GM12878 (cell line): ENCODE measurements around the gene PRUNE1. TPM values are rescaled to one million over a fixed set of nuclear protein-coding genes. Genes with fewer than 3 reads are reported as not detected.

Experiments
- ATAC-seq: fragments of 200-7000 bp; cut with Tn5 transposase; 3 replicates; pipeline ENCODE4 v1.9.1; 2020; ENCODE audit warnings: mild to moderate bottlenecking, moderate library complexity
- BruUV-seq: library from RNA; stranded (reverse); fragments of 400-500 nt; replicated peaks from 2 replicates; lab custom pipeline; 2021; lab: Mats Ljungman, UMichigan
- CTCF ChIA-PET: fragments of 300-600 bp; sonication (Branson Sonifier 250); formaldehyde crosslinking; extraction: SDS; loops from one replicate; lab custom pipeline; 2021; ENCODE audit warnings: inconsistent platforms; lab: Yijun Ruan, JAX
- POLR2A ChIA-PET: fragments of 350-600 bp; formaldehyde crosslinking; extraction: SDS; loops from one replicate; lab custom pipeline; 2021; ENCODE audit warnings: inconsistent platforms; lab: Charles Lee
- RAD21 ChIA-PET: fragments of 300-600 bp; sonication (Branson Sonifier 250); formaldehyde crosslinking; loops from one replicate; lab custom pipeline; 2023; ENCODE audit warnings: antibody characterized with exemption; ENCODE audit not compliant: unreplicated experiment; lab: Charles Lee
- SMC1A ChIA-PET: fragments of 300-600 bp; sonication (Branson Sonifier 250); formaldehyde crosslinking; loops from one replicate; lab custom pipeline; 2023; ENCODE audit not compliant: unreplicated experiment, uncharacterized antibody; lab: Charles Lee
- DNase-seq: peaks from one replicate; pipeline ENCODE4 v3.0.0-alpha.2; 2011; ENCODE audit warnings: low read depth, low spot score
- FAIRE-seq: peaks from 3 replicates; lab custom pipeline; 2011; peaks lifted over from hg19 to GRCh38; lab: Jason Lieb, UNC
- H2AFZ ChIP-seq: 2 replicates; pipeline ENCODE4 v1.6.0; 2011; ENCODE audit warnings: low read depth, low read length, control low read depth; ENCODE audit not compliant: control insufficient read depth
- H3K27ac ChIP-seq: 2 replicates; pipeline ENCODE4 v1.5.1; 2011; ENCODE audit warnings: control low read depth; ENCODE audit not compliant: control insufficient read depth, insufficient read depth
- H3K27me3 ChIP-seq, 2 experiments: replicated peaks in 1 of 2; 2 replicates each; pipeline versions ENCODE4 v1.6.0 to v1.6.1; 2011; ENCODE audit warnings: low read length in 1 of 2; ENCODE audit not compliant: control insufficient read depth in 2 of 2, insufficient read depth in 2 of 2
- H3K36me3 ChIP-seq, 2 experiments: 2 replicates each; pipeline ENCODE4 v1.5.1; 2011; ENCODE audit warnings: low read length in 1 of 2; ENCODE audit not compliant: control insufficient read depth in 2 of 2, insufficient read depth in 2 of 2
- H3K4me1 ChIP-seq: 2 replicates; pipeline ENCODE4 v1.6.1; 2011; ENCODE audit warnings: mild to moderate bottlenecking, low read length, moderate library complexity, mixed read lengths; ENCODE audit not compliant: control insufficient read depth, insufficient read depth
- H3K4me2 ChIP-seq: 2 replicates; pipeline ENCODE4 v1.6.0; 2011; ENCODE audit warnings: control low read depth; ENCODE audit not compliant: control insufficient read depth, insufficient read depth
- H3K4me3 ChIP-seq: fragments of 200-600 bp; sonication (generic); 2 replicates; pipeline ENCODE4 v1.5.1; 2016
- H3K79me2 ChIP-seq: 2 replicates; pipeline ENCODE4 v1.6.0; 2011; ENCODE audit warnings: low read length; ENCODE audit not compliant: control insufficient read depth, insufficient read depth
- H3K9ac ChIP-seq: 2 replicates; pipeline ENCODE4 v1.8.0; 2011; ENCODE audit warnings: low read length, control low read depth, mixed read lengths; ENCODE audit not compliant: control insufficient read depth, insufficient read depth
- H3K9me3 ChIP-seq: replicated peaks from 3 replicates; pipeline ENCODE4 v1.5.1; 2011; ENCODE audit warnings: mild to moderate bottlenecking, low read length; ENCODE audit not compliant: control insufficient read depth, insufficient read depth
- H4K20me1 ChIP-seq: 2 replicates; pipeline ENCODE4 v1.6.0; 2011; ENCODE audit not compliant: control insufficient read depth, insufficient read depth
- BCL3 ChIP-seq: IDR thresholded peaks from 2 replicates; pipeline ENCODE4 v1.6.1; 2011; ENCODE audit warnings: borderline replicate concordance, low read depth, mild to moderate bottlenecking, moderate library complexity, low read length; ENCODE audit not compliant: insufficient read depth, poor library complexity, severe bottlenecking
- CBX3 ChIP-seq: fragments of 200-600 bp; sonication (generic); IDR thresholded peaks from 2 replicates; pipeline ENCODE4 v1.6.1; 2016; ENCODE audit warnings: low read depth, borderline replicate concordance
- EGR1 ChIP-seq, 2 experiments: IDR thresholded peaks; 1 replicate in 1 of 2; 2 replicates in 1 of 2; pipeline ENCODE4 v1.6.1; 2011 to 2012; ENCODE audit warnings: low read depth in 2 of 2, low read length in 2 of 2, borderline replicate concordance in 1 of 2, mild to moderate bottlenecking in 1 of 2, moderate library complexity in 1 of 2
- IRF4 ChIP-seq: IDR thresholded peaks from 2 replicates; pipeline ENCODE4 v1.6.1; 2011; ENCODE audit warnings: low read depth, low read length
- KLF5 ChIP-seq: fragments of 450-650 bp; IDR thresholded peaks from 2 replicates; pipeline ENCODE4 v1.6.1; 2014; ENCODE audit warnings: mild to moderate bottlenecking; ENCODE audit not compliant: partially characterized antibody
- MTA3 ChIP-seq: IDR thresholded peaks from 2 replicates; pipeline ENCODE4 v1.6.1; 2012; ENCODE audit warnings: low read length, inconsistent platforms, borderline replicate concordance
- NR2F1 ChIP-seq: fragments of 450-650 bp; conservative IDR thresholded peaks from 2 replicates; pipeline ENCODE4 v1.6.1; 2017; ENCODE audit warnings: mild to moderate bottlenecking
- REST ChIP-seq: IDR thresholded peaks from 2 replicates; pipeline ENCODE4 v1.6.1; 2012; ENCODE audit warnings: mild to moderate bottlenecking, low read depth, low read length
- SREBF1 ChIP-seq: IDR thresholded peaks from 2 replicates; pipeline ENCODE4 v1.6.1; 2012; ENCODE audit warnings: mild to moderate bottlenecking, low read length
- SRF ChIP-seq, 2 experiments: IDR thresholded peaks; 2 replicates each; pipeline ENCODE4 v1.6.1; 2011; ENCODE audit warnings: low read depth in 2 of 2, low read length in 2 of 2, mild to moderate bottlenecking in 1 of 2, moderate library complexity in 1 of 2
- TAF1 ChIP-seq: IDR thresholded peaks from 2 replicates; pipeline ENCODE4 v1.6.1; 2011; ENCODE audit warnings: mild to moderate bottlenecking, low read depth, low read length, borderline replicate concordance
- USF2 ChIP-seq: IDR thresholded peaks from 2 replicates; pipeline ENCODE4 v1.6.1; 2011; ENCODE audit warnings: low read depth, low read length, improper control_type of control experiment, borderline replicate concordance
- ZNF384 ChIP-seq: IDR thresholded peaks from 2 replicates; pipeline ENCODE4 v1.6.1; 2012; ENCODE audit warnings: low read depth, mild to moderate bottlenecking, low read length, improper control_type of control experiment, borderline replicate concordance
- WGBS: methylation state at CpG from one replicate; pipeline ENCODE4 v1.1.6; 2016; ENCODE audit warnings: low lambda C conversion rate; ENCODE audit not compliant: insufficient replicate concordance, insufficient coverage; ENCODE audit errors: missing lambda C conversion rate; 5-methylcytosine and 5-hydroxymethylcytosine counted together
- in situ Hi-C: fragments of 300-500 bp; cut with MboI; formaldehyde crosslinking; loops from 9 replicates; pipeline ENCODE4 v1.14.3; 2018; ENCODE audit warnings: mixed read lengths
- intact Hi-C: fragments of 100-400 bp; cut with micrococcal nuclease; formaldehyde crosslinking; loops from one replicate; pipeline ENCODE4 v1.14.2; 2022; ENCODE audit not compliant: unreplicated experiment
- polyA plus RNA-seq, 11 experiments: library from polyadenylated mRNA; depleted of rRNA in 4 of 11; unstranded in 6 of 11; stranded (reverse) in 5 of 11; fragments of >200 nt; fragmentation: Nextera tagmentation in 4 of 11; fragmentation: Illumina TruSeq in 1 of 11; extraction: Ambion mirVana in 4 of 11; extraction: Trizol in 1 of 11; gene quantifications; 1 replicate in 1 of 11; 2 replicates in 10 of 11; pipeline versions ENCODE4 v1.2.1 to v1.2.3, GENCODE V29; 2011 to 2016; ENCODE audit warnings: inconsistent platforms in 2 of 11, missing spikeins in 2 of 11, low read depth in 1 of 11
- total RNA-seq, 4 experiments: library from RNA; depleted of rRNA in 3 of 4; stranded (reverse); fragments of >200 nt in 3 of 4; fragmentation: Illumina TruSeq in 1 of 4; extraction: Trizol in 1 of 4; gene quantifications; 2 replicates each; pipeline versions ENCODE4 v1.2.1 to v1.2.3, GENCODE V29; 2013 to 2021
- TF ChIP-seq, protein P1 (sequence below): IDR thresholded peaks from 2 replicates; pipeline ENCODE4 v1.6.1; 2011; ENCODE audit warnings: low read depth, mild to moderate bottlenecking, low read length, moderate library complexity, borderline replicate concordance; ENCODE audit errors: extremely low read depth
- TF ChIP-seq, protein P2 (sequence below): IDR thresholded peaks from 2 replicates; pipeline ENCODE4 v1.6.1; 2012; ENCODE audit warnings: low read depth, low read length, improper control_type of control experiment

The PRUNE1 gene
- total and polyA plus RNA-seq, 10 of the 15 experiments (the other 5 are each of a cell fraction or from before 2014, with no cell fraction given): 4.7 to 24.5 (median 12.4) TPM

DNA sequence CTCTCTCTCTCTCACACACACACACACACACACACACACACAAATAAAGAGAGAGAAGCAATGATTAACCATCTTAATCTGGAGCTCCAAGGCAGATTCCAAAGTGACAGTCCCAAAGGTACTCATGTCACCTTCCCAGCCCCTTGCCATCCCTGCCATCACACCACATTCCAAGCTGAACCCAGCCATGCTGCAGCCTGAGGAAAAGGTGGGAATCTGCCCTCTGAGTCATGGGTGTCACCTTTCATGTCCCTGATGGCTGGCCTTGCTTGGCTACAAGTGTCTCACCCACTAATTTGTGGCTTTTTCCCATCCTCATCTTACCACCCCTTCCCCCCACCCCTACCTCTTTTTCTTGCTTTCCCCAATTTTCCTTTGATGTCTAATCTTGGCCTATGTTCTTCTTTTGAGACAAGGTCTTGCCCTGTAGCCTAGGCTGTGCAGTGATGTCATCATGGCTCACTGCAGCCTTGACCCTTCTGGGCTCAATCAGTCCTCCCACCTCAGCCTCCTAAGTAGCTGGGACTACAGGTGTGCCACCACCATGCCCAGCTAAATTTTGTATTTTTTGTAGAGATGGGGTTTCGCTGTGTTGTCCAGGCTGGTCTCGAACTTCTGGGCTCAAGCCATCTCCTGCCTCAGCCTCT, 22.9 kb upstream of the PRUNE1 start:
- ChIA-PET CTCF (interaction anchor here (0.7 to 15.8 kb wide), 2 partner anchors 15 to 17 kb away, joined by 3 to 252 read pairs; partner anchors contain the start of gene MINDY1), RAD21 (interaction anchor here (0.6 kb wide), 1 partner anchor 66 kb away, joined by 3 read pairs; no protein-coding TSS in a partner anchor), POLR2A (interaction anchor here (0.9 to 1.1 kb wide), 2 partner anchors 10 to 356 kb away, joined by 3 read pairs; partner anchors contain the start of gene ENSA), SMC1A (interaction anchor here (1.5 kb wide), 1 partner anchor 10 kb away, joined by 5 read pairs; no protein-coding TSS in a partner anchor)
- Histone ChIP-seq H2AFZ (no peak overlapping the region), H3K4me2 (no peak overlapping the region), H3K4me3 (no peak overlapping the region), H3K27ac (no peak overlapping the region), H3K79me2 (no peaks in the 10 kb centered on the region), H3K9ac (no peak overlapping the region), H3K9me3 (no peaks in the 10 kb centered on the region), H4K20me1 (no peaks in the 10 kb centered on the region), H3K4me1 (no peaks in the 10 kb centered on the region), H3K27me3 (no peaks in the 10 kb centered on the region), H3K36me3 (no peaks in the 10 kb centered on the region)
- no TSS peak for BruUV-seq
- in situ Hi-C loops (no loop called here), intact Hi-C loops (no loop called here)
- 0% methylated on average over 2 of the region's 2 CpGs for WGBS
- TF ChIP-seq USF2: no peak
- no peak for TF ChIP-seq SREBF1
- no peak for TF ChIP-seq BCL3
- no peak for TF ChIP-seq REST
- TF ChIP-seq SRF (IDR thresholded peaks at IDR 0.05; ENCODE audit: low read depth in 2 of 2, low read length in 2 of 2): no peak
- TF ChIP-seq KLF5: no peak
- TF ChIP-seq, protein P1, sequence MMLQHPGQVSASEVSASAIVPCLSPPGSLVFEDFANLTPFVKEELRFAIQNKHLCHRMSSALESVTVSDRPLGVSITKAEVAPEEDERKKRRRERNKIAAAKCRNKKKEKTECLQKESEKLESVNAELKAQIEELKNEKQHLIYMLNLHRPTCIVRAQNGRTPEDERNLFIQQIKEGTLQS: no peak
- TF ChIP-seq NR2F1: no peak
- TF ChIP-seq ZNF384: no peak
- TF ChIP-seq EGR1 (IDR thresholded peaks at IDR 0.05; ENCODE audit: borderline replicate concordance in 1 of 2, low read depth in 2 of 2, low read length in 2 of 2): no peak
- TF ChIP-seq, protein P2, sequence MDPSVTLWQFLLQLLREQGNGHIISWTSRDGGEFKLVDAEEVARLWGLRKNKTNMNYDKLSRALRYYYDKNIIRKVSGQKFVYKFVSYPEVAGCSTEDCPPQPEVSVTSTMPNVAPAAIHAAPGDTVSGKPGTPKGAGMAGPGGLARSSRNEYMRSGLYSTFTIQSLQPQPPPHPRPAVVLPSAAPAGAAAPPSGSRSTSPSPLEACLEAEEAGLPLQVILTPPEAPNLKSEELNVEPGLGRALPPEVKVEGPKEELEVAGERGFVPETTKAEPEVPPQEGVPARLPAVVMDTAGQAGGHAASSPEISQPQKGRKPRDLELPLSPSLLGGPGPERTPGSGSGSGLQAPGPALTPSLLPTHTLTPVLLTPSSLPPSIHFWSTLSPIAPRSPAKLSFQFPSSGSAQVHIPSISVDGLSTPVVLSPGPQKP: no peak
- no peak for TF ChIP-seq TAF1
- no peak for TF ChIP-seq MTA3
- no peak for TF ChIP-seq IRF4
- TF ChIP-seq CBX3: no peak
- no peak for DNase-seq
- no peak for ATAC-seq
- no peak for FAIRE-seq
